HG03521 (cell line): Measurements from ENCODE around the gene ECHS1.

Experiments
- ATAC-seq: cut with Tn5 transposase; IDR thresholded peaks from one replicate; pipeline ENCODE4 v1.9.1; 2021; ENCODE audit warnings: mild to moderate bottlenecking, moderate library complexity; ENCODE audit not compliant: unreplicated experiment

Gene ECHS1

DNA sequence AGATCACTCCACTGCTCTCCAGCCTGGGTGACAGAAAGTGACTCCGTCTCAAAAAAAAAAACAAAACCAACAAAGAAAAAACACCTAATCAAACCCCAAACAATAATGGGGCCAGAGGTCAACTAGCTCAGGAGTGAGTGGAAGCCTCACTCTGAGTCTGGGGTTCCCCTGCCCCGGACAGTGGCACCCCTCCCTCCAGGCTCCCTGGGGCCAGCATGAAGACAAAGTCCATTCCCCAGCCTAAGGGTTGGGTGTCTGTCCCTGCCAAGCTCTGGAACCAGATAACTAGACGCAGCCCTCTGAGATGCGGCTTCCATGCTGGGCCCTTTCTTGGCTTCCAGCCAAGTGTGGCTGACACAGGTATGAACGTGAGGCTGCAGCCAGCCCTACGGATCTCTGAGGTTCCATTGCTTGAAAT, 13.6 kb downstream of the ECHS1 start:
- ATAC-seq, result no peak

DNA sequence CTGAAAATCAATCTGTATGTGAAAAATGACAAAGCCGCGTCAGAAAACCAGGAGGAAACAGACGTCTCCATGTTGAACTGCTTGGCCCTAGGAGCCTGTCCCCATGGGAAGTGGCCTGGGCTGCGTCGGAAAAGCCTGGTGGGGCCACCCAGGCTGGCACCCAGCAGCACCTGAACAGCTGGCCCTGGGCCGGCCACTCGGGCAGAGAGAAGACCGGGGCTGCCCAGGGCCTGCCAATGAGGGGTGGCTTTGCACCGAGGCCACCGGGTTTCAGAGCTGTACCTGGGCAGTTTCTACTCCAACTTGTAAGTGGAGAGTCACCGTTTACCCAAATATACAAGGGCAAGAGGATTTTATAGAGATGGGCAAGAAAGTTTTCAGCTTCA, 14.2 kb downstream of the ECHS1 start:
- ATAC-seq, result no peak

DNA sequence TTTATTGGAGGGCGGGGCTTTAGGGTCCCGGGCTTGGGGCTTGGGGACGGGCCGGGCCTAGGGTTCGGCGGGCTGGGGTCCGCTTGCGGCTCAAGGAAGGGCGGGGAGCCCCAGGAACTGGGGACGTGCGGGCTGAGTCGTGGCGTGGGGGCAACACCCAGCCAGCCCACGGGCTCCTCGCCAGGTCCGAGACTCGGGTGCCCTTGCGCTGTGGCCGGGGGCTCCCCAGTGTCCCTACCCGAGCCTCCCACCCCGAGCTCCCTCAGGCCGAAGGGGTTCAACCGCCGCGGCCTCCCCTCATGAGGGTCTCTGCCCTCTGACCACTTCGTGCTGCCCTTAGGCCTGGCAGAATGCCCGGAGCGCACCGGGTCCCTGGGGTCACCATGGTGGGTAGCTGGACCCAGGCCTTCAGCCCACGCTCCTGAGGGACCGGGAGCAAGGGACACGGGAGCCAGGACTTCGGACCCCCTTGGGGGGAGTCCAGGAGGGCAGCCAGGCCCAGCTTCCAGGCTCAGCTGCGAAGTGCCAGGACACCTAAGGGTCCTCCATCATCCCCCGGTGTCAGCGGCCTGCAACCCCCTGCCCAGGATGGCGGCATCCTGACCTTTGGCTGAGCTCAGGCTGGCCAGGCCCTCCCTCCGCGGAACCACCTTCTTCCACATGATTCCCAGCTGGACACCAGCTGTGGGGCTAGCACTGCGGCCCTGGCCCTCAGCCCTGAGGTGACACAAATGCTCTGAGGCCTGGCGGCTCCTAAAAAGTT, 14.8 kb downstream of the ECHS1 start:
- ATAC-seq, result no peak

DNA sequence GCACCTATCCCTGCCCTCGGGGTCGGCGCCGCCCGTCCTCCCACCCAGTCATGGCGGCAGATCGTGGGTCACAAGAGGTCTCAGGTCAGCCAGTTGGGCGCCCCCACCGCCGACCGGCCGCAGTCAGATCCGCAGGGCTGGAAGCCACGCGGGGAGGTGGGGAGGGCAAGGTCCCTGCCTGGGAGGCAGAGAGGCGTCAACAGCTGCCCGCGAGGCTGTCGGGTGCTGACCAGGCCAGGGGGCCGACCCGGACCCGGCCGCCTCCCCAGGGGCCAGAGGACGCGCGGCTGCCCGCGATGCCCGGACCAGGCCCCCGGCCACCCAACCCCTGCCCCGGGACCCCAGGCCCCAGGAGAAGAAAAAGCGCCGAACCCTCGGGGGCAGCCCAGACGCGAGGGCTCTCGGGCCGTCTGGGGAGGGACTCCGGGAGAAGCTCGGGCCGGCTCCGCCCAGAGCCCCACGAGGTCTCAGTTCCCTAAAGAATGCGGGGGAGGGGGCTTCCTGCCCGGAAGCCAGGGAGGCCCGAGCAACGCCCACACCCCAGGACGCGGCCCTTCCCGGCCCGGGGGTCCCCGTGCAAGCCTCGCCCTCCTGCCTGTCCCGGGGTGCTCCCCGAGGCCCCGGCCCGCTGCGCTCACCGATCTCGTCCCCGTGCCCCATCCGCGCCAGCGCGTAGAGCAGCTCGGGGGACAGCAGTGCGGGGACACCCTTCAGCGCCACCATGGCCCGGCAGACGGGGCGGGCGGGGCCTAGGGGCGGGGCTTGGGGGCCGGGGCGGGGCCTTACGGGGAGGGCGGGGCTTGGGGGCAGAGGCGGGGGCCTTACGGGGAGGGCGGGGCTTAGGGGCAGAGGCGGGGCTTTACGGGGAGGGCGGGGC, 15.6 kb downstream of the ECHS1 start, which contains the start of gene FUOM:
Gene FUOM, minus strand, starts transcription at position 735 of the 877 bp plus-strand sequence. Its CDS starts 12 bp downstream, at position 723.
- ATAC-seq, result peak; percentile 66

DNA sequence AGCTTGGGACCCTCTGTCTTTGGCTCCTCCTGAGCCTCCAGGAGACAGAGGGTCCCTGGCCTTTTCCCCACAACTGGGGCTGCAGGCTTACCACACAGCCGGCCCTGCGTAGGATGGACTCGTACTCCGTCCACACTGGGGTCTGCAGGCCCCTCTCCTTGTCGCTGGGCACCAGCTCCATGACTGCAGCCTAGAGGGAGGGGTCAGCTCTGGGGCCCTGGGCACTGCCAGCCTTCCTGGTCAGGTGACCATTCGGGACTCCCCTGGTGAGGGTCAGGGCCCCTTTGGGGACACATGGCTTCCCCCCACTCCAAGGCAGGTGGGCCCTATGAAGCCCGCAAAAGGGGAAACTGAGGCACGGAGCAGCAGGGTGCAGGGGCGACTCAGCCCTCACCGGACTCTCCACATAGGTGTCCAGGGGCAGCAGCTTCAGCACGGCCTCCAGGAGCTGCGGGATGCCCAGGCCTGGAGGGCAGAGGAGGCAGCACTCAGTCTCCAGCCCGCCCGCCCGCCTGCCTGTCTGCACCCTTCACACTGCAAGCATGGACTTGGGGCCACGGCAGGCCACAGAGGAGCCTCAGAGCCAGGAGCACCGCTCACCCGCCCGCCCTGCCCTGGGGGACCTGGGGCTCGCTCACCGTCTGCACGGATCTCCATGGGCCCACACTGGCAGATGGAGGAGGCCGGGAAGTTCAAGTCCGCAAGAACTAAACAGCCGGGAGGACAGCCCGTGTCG, 16.4 kb downstream of the ECHS1 start:
- ATAC-seq, result no peak

DNA sequence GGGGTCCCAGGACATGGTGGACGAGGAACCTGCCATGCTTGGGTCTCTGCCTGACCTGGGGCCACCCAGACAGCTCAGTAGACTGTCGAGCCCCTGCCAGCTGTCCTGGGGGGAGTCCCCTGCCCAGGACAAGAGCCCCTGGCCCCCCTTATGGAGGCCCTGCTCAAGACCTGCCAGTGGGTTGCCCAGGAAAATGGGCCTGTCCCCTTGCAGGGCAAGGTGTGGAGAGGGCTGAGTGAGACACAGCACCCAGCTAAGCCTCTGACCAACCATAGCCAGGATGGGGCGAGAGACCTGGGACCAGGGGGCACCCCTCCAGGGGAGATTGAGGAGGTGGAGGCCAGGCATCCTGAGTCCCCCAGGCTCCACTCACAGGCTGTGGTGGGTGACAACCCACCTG, 17.2 kb downstream of the ECHS1 start:
- ATAC-seq, result no peak

DNA sequence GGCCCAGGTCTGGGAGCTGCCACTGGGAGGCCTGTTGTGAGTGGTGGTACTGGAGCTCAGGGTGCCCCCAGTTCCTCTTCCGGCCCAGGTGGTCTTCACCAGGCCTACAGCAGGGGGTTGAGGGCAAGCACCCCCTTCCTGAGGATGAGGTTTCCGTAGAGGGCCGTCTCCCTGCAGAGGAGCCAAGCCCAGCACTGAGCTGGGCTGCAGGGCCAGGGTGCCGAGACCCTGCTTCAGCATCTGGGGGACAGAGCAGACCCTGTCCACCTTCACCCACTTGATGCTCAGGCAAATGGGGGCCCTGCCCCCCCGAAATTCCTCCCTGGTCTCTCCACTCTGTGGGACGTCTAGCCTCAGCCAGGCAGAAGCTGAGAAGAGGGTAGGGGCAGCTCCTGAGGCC, 17.9 kb downstream of the ECHS1 start:
- ATAC-seq, result no peak

DNA sequence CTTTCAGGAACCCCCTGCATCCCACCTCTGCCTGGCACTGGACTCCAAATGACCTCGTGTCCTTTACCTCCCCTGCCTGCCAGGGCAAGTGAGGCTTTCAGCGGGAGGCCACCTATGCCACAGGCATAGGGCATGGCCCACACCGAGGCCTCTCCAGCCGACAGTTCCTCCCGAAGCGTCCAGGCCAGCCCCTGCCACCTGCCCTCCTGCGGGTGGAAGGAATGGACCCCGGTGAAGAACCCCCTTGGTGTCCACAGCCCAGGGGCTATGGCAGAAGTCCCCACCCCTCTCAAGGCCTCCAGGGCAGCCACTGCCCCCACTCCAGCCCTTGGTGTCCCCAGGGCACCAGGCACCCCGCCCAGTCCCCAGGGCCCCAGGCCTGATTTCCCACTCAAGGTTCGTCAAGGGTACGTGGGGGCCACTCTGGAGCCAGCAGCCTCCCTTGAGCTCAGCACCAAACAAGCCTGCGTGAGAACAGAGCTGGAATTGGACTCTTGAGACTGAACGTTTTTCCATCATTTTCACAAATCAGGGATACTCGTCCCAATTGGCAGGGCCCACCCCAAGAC, 18.4 kb downstream of the ECHS1 start:
- ATAC-seq, result no peak

DNA sequence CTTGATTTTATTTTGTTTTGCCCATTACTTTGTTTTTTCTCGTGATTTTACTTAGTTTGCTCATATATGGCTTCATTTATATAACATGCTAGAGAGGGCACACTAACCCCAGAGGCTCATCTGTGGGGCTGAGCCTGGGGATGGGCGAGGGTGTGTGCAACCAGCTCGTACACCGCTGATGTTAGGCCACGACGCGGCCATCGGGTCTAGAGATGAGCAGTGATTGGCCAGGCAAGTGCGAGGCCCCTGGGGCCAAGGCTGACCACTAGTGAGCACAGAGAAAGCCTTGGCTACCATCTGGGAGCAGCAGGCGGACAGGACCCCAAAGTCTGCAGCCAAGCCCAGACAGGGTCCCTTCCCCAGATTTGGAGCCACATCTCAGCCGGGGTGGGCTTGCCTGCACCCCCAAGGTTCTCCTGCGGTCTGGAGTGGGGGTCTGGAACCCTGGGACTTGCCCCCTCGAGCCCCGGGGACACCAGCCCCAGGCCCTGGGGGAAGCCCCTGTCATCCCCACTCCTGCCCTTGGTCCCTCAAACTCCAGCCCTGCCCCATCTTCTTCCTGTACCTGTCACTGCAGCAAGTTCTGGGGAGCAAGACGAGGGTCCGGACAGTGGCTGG, 19.1 kb downstream of the ECHS1 start:
- no peak for ATAC-seq

DNA sequence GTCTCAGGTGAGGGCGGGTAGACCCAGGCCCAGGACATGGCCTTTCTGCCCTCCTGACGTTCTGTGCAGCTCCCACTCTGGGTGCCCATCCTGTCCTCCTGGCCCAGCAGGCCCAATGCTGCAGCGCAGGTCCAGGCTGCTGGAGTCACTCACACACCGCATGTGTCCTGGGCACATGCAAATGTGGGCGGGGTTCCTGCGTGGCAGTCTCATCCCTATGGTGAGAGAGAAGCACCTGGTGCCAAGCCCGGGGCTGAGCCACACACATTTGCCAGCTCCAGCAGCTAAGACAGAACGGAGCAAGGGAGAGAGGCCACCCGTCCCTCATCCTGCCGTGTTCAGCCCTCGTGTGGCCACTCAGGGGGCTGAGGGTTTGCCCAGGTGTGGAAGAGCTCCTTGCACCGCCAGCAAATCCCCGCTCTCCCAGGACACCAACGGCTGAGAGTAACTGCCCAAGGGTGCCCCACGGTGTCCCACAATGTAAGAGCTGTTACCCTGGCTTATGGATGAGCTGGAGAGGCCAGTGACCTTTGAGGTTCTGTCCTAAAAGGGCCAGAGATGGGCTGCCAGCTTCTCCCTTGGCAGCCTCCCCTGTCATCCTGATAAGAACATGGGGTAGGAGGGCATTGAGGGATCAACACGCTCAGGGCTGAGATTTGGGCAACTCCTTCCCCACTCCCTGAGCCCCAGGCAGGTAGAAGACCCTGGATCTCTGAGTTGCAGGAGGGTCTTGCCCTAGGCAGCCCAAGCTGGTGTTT, 19.8 kb downstream of the ECHS1 start:
- no peak for ATAC-seq

DNA sequence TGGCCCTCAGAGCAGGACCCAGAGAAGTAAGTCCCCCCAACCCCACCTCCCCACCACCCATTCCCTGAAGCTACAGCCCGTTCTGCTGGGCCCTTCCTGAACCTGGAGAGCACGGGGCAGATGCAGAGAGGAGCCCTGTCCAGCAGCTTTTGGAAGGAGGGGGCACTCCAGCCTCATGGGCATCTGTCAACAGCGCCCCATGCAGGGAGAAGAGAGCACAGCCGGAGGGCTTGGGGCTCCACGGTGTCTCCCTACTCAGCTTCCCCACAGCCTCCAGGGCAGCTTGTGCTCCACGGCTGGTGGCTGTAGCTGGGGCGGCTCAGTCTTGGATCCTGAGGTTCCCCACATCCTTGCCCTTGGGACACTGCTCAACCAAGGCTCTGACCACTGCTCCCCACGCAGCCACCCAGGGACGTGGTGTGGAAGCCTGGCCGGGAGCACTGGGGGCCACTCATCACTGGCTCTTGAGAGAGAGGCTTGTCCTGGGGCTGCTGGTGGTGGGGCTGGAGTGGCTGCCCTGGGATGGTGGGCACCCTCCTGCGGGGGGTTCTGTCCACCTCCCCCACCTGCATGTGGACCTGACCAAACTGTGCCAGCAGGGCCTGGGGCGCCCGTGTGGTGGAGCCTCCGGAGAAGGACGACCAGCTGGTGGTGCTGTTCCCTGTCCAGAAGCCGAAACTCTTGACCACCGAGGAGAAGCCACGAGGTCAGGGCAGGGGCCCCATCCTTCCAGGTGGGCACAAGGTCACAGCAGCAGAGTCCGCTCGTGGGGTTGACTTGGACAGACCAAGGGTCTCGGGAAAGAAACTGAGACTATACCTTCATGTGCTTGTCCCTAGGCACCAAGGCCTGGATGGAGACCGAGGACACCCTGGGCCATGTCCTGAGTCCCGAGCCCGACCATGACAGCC, 21.5 kb downstream of the ECHS1 start:
- ATAC-seq, result no peak

DNA sequence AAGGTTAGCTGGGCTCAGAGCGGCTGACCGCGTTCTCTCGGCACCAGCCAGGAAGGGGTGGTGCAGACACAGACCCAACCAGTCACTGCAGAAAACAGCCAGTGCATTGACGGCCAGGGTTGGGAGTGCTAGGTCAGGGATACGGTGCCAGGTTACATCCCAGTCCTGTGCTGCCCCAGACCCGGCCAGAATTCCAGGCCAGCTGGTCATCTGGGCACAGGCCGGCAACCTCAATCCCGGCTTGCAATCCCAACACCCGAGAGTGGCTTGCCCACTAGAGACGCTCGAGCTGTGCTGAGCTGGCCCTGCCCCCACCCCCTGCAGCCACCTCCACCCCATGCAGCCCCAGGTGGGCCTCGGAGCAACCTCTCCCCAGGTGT, 22.2 kb downstream of the ECHS1 start:
- ATAC-seq, result no peak

DNA sequence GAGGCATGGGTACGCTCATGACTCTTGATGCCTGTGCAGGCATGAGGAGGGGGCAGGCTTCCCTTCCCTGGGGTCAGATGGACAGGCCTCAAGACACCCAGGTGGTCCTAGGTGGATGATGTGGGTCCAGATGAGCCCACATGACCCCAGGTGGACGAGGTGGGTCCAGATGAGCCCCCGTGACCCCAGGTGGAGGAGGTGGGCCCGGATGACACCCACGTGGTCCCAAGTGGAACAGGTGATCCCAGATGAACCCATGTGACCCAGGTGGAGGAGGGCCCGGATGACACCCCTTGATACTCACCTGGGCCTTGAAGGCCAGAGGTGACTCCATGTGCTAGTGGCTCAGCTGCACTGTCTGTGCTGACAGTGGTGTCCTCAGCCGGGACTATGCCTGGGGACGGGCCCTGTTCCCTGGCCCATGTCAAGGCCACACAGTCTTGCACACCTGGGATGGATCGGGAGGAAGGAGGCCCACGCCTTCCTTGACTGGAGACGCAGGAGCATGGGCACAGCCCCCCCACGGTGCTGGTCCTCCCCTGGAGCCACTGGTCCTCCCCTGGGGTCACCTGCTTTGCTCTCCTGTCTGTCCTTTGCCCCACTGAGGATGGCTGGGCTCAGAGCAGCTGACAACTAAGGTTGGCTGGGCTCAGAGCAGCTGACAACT, 22.7 kb downstream of the ECHS1 start:
- no peak for ATAC-seq

DNA sequence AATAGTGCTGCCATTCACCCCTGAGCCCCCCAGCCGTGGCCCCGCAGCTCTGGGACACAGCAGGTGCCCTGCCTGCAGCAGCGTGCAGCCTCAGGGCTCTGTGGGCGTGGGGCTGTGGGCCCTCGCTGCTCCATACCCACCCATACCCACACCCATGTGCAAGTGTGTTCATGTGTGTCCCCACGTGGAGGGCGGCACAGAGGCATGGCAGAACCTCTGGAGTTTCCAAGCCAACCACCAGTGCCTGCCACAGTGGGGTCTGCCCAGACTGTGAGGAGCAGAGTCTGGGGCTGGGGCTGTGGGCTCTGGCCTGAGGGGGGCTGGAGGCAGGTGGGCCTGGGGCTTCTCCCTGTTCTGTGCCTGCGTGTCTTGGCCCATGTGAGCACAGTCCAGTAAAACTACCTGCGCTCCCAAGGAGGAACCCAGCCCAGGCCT, 23.6 kb downstream of the ECHS1 start:
- no peak for ATAC-seq

DNA sequence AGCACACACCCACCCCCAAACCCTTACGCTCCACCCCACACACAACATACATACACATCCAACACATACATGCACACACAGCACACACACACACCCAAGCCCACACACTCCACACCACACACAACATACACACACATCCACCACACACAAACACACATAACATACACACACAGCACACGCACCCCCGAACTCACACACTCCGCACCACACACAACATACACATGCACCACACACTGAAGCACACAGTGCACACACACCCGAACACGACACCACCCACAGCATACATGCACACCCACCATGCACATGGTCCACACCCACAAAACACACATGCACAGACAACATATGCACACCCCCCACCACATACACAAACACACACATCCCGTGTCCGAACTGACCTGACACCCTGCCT, 24.0 kb downstream of the ECHS1 start:
- no peak for ATAC-seq

DNA sequence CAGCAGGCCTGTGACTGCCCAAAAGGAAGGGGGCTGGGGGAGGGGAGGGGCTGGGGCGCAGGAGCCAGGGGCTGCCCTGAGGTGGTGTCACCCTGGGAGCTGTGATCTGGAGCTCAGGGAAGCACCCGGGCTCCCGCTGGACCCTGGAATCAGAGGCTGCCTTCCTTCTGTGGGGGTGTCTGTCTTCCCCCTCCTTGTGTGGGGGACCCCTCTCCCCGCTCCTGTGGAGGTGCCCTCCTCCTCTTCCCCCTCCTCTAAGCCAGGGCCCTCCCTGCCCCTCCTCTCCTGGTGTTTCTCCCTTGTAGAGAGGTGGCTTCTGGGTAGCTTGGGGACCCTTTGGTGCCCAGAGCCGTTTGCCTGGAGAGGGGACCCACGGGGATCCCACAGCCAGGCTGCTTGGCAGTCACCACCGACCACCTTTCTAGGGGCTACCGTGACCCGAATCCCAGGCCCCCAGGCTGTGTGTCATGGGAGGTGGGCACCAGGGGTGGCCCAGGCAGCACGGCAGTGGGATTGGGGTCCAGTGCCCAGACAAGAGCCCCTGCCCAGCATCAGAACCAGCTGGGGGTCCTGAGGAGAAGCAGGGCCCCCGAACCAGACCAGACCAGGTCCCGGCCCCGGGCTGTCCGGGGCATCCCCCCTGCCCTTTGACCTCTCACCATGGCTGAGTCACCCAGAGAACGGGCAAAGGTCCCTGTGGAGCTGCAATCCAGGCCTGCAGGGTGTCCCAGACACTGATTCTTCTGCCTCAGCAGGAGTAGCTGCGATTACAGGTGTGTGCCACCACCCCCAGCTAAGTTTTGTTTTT, 25.2 kb downstream of the ECHS1 start:
- no peak for ATAC-seq

DNA sequence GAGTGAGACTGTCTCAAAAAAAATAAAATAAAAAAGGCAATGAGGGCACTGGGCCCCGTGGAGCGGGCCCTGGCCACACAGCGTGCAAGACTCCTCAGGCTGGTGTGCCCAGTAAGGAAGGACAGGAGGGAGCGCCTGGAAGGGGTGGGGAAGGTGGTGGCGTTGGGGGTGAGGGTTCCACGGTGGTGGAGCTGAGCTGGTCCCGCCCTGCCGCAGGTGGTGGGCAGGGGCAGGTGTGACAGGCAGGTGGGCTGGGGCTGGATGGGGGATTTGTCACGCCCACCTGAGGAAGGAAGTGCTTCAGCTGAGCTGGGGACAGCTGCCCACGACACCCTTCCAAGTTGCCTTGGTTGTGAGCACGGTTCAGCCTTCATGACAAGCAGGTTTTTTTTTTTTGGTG, 26.7 kb downstream of the ECHS1 start:
- no peak for ATAC-seq

DNA sequence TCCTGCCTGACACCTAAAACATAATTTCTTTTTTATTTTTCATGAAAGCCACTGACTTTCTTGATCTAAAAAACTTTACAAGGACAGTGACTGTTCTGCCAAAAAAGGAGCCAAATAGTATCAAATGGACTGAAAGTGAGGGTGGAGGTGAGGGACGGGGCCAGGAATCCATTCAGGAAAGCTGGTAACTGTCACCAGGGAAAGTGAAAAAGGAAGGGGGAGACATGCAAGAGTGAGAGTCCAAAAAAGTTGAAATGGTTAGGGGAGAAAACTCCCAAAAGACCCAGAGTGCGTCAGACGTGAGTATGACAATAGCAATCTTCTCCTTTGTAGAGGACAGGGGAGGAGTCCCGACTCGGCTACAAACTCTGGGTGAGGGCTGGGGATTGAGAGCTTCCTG, 28.9 kb downstream of the ECHS1 start:
- ATAC-seq, result no peak
